ENCODE measurements around the gene STIP1. TPM values are rescaled to one million over a fixed set of nuclear protein-coding genes. Genes with fewer than 3 reads are reported as not detected.

Gene STIP1
- total RNA-seq, 1 experiment from 2014 or later = 336 TPM

GRCh38 chr11:64178203-64178602 is 7.8 kb upstream of the STIP1 start:
- CTCF ChIA-PET = no interaction called here
- Histone ChIP-seq H3K27me3 (ENCODE audit: insufficient read depth, low read length) (no peaks in the 10 kb centered on the region), H2AFZ (ENCODE audit: low read depth, low read length, poor library complexity, severe bottlenecking) (no peak overlapping the region), H3K9ac (ENCODE audit: low read length) (no peak overlapping the region), H3K9me2 (ENCODE audit: insufficient read depth) (no peaks in the 10 kb centered on the region), H3K36me3 (ENCODE audit: control insufficient read depth in 1 of 2, insufficient read depth in 2 of 2, low read length in 2 of 2) (no peaks in the 10 kb centered on the region), H3K27ac (ENCODE audit: low read depth, low read length) (no peak overlapping the region), H3K4me3 (replicated peaks in 1 of 2; ENCODE audit: low read depth in 1 of 2, low read length in 2 of 2) (no peak overlapping the region), H3K4me2 (ENCODE audit: low read length) (no peak overlapping the region), H3K79me2 (ENCODE audit: insufficient read depth, low read length) (peaks cover 4% of the 10 kb centered on the region; the same call in 1 of the 2 replicates), H3K4me1 (ENCODE audit: control insufficient read depth in 1 of 2, insufficient read depth in 2 of 2, low read length in 2 of 2) (peaks cover 11 to 29% of the 10 kb centered on the region in 2 experiments), H3K9me3 (ENCODE audit: control insufficient read depth in 1 of 2, insufficient read depth in 1 of 2, low read depth in 1 of 2, low read length in 2 of 2) (no peaks in the 10 kb centered on the region), H4K20me1 (ENCODE audit: insufficient read depth) (no peaks in the 10 kb centered on the region)
- no peak for ATAC-seq
- intact Hi-C loops (cut with micrococcal nuclease) = no loop called here
- DNase-seq (ENCODE audit: low read depth, low spot score) = no peak
- TF ChIP-seq ELF1 (IDR thresholded peaks at IDR 0.05; ENCODE audit: borderline replicate concordance, low read depth) = no peak
- TF ChIP-seq ATF3 (IDR thresholded peaks at IDR 0.05) = no peak
- POLR2A ChIA-PET = no interaction called here
- RAD21 ChIA-PET (ENCODE audit: low non-redundant PET in 1 of 2, low total read pairs in 2 of 2, uncharacterized antibody in 2 of 2, unreplicated experiment in 2 of 2) = no interaction called here
- BruUV-seq (replicated peaks) = no TSS peak

- POLR2A ChIA-PET = no interaction called here
Observed at GRCh38 chr11:64178951-64179639, 6.9 kb upstream of the STIP1 start.

More at GRCh38 chr11:64178951-64179639, 6.9 kb upstream of the STIP1 start:
- H3K79me2 ChIP-seq (ENCODE audit: insufficient read depth, low read length) = peaks cover 13% of the 10 kb centered on the region
- H3K9me2 ChIP-seq (ENCODE audit: insufficient read depth) = no peaks in the 10 kb centered on the region
- ChIA-PET RAD21 (ENCODE audit: low non-redundant PET in 1 of 2, low total read pairs in 2 of 2, uncharacterized antibody in 2 of 2, unreplicated experiment in 2 of 2) (no interaction called here), CTCF (no interaction called here)
- H2AFZ ChIP-seq (ENCODE audit: low read depth, low read length, poor library complexity, severe bottlenecking) = no peak overlapping the region
- H3K9ac ChIP-seq (ENCODE audit: low read length) = no peak overlapping the region
- no peak for TF ChIP-seq CBX3 (IDR thresholded peaks at IDR 0.05; ENCODE audit: low read depth)
- no peak for TF ChIP-seq POLR2A (IDR thresholded peaks at IDR 0.05; ENCODE audit: borderline replicate concordance, extremely low read depth, insufficient read depth, insufficient read length)
- no peak for TF ChIP-seq SRF (IDR thresholded peaks at IDR 0.05; ENCODE audit: low read depth)
- no peak for TF ChIP-seq EZH2 (IDR thresholded peaks at IDR 0.05)
- TF ChIP-seq ZNF274 (IDR thresholded peaks at IDR 0.05; ENCODE audit: low read depth, low read length) = no peak
- TF ChIP-seq YY1 (IDR thresholded peaks at IDR 0.05; ENCODE audit: extremely low read depth, insufficient replicate concordance, low read depth, low read length) = no peak
- no peak for TF ChIP-seq REST (IDR thresholded peaks at IDR 0.05; ENCODE audit: low read depth)
- no peak for TF ChIP-seq CTCF (IDR thresholded peaks at IDR 0.05 in 2 of 3, conservative IDR thresholded peaks at IDR 0.05 in 1 of 3; ENCODE audit: borderline replicate concordance in 1 of 3, insufficient read depth in 1 of 3, low read depth in 2 of 3, low read length in 2 of 3)
- TF ChIP-seq ZFX (IDR thresholded peaks at IDR 0.05) = no peak
- no peak for TF ChIP-seq ELF1 (IDR thresholded peaks at IDR 0.05; ENCODE audit: borderline replicate concordance, low read depth)
- TF ChIP-seq SP1 (IDR thresholded peaks at IDR 0.05; ENCODE audit: low read depth) = no peak
- no peak for TF ChIP-seq FOSL1 (IDR thresholded peaks at IDR 0.05; ENCODE audit: low read depth)
- TF ChIP-seq POLR2AphosphoS5 (IDR thresholded peaks at IDR 0.05; ENCODE audit: low read depth, low read length) = no peak
- TF ChIP-seq TCF7L2 (IDR thresholded peaks at IDR 0.05; ENCODE audit: borderline replicate concordance, extremely low read depth, insufficient read depth, insufficient read length) = no peak
- no peak overlapping the region for H3K4me2 ChIP-seq (ENCODE audit: low read length)
- no peaks in the 10 kb centered on the region for H3K9me3 ChIP-seq (ENCODE audit: control insufficient read depth in 1 of 2, insufficient read depth in 1 of 2, low read depth in 1 of 2, low read length in 2 of 2)
- H4K20me1 ChIP-seq (ENCODE audit: insufficient read depth) = no peaks in the 10 kb centered on the region
- peaks cover 17 to 35% of the 10 kb centered on the region in 2 experiments for H3K4me1 ChIP-seq (ENCODE audit: control insufficient read depth in 1 of 2, insufficient read depth in 2 of 2, low read length in 2 of 2)
- no TSS peak for BruUV-seq (replicated peaks)
- H3K36me3 ChIP-seq (ENCODE audit: control insufficient read depth in 1 of 2, insufficient read depth in 2 of 2, low read length in 2 of 2) = no peaks in the 10 kb centered on the region
- no peak for DNase-seq (ENCODE audit: low read depth, low spot score)
- intact Hi-C loops (cut with micrococcal nuclease) = no loop called here
- ATAC-seq = no peak
- H3K27me3 ChIP-seq (ENCODE audit: insufficient read depth, low read length) = no peaks in the 10 kb centered on the region
- no peak overlapping the region for H3K27ac ChIP-seq (ENCODE audit: low read depth, low read length)
- H3K4me3 ChIP-seq (replicated peaks in 1 of 2; ENCODE audit: low read depth in 1 of 2, low read length in 2 of 2) = no peak overlapping the region

All from HCT116 (cell line).